GM12801 (cell line): ENCODE data around the gene SEMA6C.

Source experiments
- TF ChIP-seq, protein P1 (sequence below): IDR thresholded peaks from one replicate; pipeline ENCODE4 v1.5.1; 2011; ENCODE audit warnings: control low read depth; ENCODE audit not compliant: insufficient read length; ENCODE audit errors: extremely low read depth

The SEMA6C gene

GRCh38 chr1:151106894-151107293, 39.5 kb downstream of the SEMA6C start:
- TF ChIP-seq, protein P1, sequence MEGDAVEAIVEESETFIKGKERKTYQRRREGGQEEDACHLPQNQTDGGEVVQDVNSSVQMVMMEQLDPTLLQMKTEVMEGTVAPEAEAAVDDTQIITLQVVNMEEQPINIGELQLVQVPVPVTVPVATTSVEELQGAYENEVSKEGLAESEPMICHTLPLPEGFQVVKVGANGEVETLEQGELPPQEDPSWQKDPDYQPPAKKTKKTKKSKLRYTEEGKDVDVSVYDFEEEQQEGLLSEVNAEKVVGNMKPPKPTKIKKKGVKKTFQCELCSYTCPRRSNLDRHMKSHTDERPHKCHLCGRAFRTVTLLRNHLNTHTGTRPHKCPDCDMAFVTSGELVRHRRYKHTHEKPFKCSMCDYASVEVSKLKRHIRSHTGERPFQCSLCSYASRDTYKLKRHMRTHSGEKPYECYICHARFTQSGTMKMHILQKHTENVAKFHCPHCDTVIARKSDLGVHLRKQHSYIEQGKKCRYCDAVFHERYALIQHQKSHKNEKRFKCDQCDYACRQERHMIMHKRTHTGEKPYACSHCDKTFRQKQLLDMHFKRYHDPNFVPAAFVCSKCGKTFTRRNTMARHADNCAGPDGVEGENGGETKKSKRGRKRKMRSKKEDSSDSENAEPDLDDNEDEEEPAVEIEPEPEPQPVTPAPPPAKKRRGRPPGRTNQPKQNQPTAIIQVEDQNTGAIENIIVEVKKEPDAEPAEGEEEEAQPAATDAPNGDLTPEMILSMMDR = no peak

DNA sequence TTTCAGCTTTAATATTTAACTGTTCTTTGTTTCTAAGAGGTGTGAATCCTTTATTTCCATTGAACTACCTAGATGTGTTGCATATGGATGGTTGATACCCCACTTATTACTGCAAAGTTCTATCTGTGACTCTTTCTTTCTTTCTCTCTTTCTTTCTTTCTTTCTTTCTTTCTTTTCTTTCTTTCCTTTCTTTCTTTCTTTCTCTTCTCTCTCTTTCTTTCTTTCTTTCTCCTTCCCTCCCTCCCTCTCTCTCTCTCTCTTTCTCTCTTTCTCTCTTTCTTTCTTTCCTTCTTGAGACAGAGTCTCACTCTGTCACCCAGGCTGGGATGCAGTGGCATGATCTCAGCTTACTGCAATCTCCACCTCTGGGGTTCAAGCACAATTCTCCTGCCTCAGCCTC, 41.8 kb downstream of the SEMA6C start:
- TF ChIP-seq, protein P1 = no peak

DNA sequence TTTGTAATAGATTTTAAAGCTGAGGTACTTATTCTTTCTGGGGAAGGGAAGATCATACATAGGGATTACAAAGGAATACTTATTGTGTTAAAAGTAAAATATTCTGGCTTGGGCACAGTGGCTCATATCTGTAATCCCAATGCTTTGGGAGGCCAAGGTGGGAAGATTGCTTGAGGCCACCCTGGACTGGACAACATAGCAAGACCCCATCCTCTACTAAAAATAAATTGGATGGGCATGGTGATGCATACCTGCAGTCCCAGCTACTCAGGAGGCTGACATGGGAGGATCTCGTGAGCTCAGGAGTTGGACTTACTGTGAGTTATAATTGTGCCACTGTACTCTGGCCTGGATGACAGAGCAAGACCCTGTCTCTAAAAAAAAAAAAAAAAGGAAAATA, 48.3 kb downstream of the SEMA6C start:
- TF ChIP-seq, protein P1 = no peak

DNA sequence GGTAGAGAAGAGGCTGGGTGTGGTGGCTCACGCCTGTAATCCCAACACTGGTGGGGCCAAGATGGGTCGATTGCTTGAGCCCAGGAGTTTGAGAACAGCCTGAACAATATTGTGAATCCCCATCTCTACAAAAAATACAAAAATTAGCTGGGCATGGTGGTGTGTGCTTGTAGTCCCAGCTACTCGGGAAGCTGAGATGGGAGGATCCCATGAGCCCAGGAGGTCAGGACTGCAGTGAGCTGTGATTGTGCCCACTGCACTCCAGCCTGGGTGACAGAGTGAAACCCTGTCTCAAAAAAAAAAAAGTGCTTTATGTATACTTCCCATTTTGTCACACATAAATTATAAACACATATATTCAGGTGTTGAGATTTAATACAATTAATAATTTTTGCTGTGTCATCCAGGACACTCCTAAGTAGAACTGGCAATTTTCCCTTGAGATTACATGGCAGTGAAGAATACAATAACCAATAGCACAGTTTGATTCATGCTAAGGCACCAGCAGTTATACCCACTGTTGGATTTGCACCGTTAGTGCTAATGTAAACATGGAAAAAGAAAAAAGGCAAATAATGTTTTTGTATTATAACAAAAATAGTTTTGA, 60.4 kb downstream of the SEMA6C start:
- TF ChIP-seq, protein P1 = no peak
